Fibroblast of skin of scalp (primary cell): ENCODE data around the gene ATIC.
"Not testable (repeated sequence)": the region's sequence is repeated elsewhere in the genome, so short reads cannot be mapped to it uniquely, and the experiment has no call there.

ENCODE experiments used
- DNase-seq: peaks from one replicate; pipeline ENCODE4 v3.0.0-alpha.2; 2013

Gene ATIC

GRCh38 chr2:215315301-215315700 is 3.4 kb downstream of the ATIC start:
- no peak for DNase-seq

- DNase-seq: no peak
Measured at GRCh38 chr2:215316336-215316735, 4.5 kb downstream of the ATIC start.

GRCh38 chr2:215319500-215319899 is 7.6 kb downstream of the ATIC start:
- DNase-seq: no peak

GRCh38 chr2:215320102-215320501 is 8.2 kb downstream of the ATIC start:
- DNase-seq: no peak

GRCh38 chr2:215320679-215321078 is 8.8 kb downstream of the ATIC start:
- no peak for DNase-seq

- no peak for DNase-seq
Measured at GRCh38 chr2:215324811-215325210, 13.0 kb downstream of the ATIC start.

- no peak for DNase-seq
Measured at GRCh38 chr2:215328066-215328465, 16.2 kb downstream of the ATIC start.

GRCh38 chr2:215332872-215333595 is 21.2 kb downstream of the ATIC start:
- no peak for DNase-seq

GRCh38 chr2:215338883-215339679 is 27.2 kb downstream of the ATIC start:
- no peak for DNase-seq

- no peak for DNase-seq
Measured at GRCh38 chr2:215347878-215348277, 36.0 kb downstream of the ATIC start.

GRCh38 chr2:215352602-215353001 is 40.7 kb downstream of the ATIC start:
- no peak for DNase-seq

- peak; percentile 65 for DNase-seq
Measured at GRCh38 chr2:215354771-215355695, 43.2 kb downstream of the ATIC start.

- DNase-seq: peak; percentile 50
Measured at GRCh38 chr2:215355801-215356200, 43.9 kb downstream of the ATIC start.

GRCh38 chr2:215356334-215356947 is 44.6 kb downstream of the ATIC start:
- DNase-seq: no peak

- peak; percentile 66 for DNase-seq
Measured at GRCh38 chr2:215356948-215357461, 45.1 kb downstream of the ATIC start.

GRCh38 chr2:215357660-215358059 is 45.8 kb downstream of the ATIC start:
- DNase-seq: no peak

- DNase-seq: no peak
Measured at GRCh38 chr2:215358312-215358845, 46.5 kb downstream of the ATIC start.

GRCh38 chr2:215358891-215359575 is 47.2 kb downstream of the ATIC start:
- no peak for DNase-seq

- DNase-seq: no peak
Measured at GRCh38 chr2:215359576-215359922, 47.7 kb downstream of the ATIC start.

GRCh38 chr2:215360059-215360458 is 48.2 kb downstream of the ATIC start:
- not testable (repeated sequence) for DNase-seq

GRCh38 chr2:215360596-215360995 is 48.7 kb downstream of the ATIC start:
- DNase-seq: no peak
